ENCODE data around the gene ARHGAP26. TPM values are rescaled to one million over a fixed set of nuclear protein-coding genes. Genes with fewer than 3 reads are reported as not detected.

The ARHGAP26 gene
- total and polyA plus RNA-seq, 2 of the 4 experiments (the other 2 are of a cell fraction) = 0.54 to 0.56 TPM

DNA sequence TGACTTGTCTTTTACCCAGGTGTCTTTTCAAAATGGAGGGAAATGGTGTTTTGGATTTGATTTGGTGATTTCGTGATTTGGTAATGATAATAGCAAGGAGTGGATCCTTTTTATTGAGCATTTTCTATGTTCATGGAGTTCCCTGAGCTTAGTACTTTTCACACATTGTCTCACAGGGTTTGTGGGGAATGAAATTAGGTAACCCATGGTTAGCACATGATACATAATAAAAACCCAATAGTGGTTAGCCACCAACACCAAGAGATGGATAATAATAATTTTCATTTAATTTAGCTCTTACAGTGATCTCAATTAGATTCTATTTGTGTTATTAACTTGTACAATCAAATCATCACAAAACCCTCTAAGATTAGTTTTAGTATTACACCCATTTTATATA, 65.4 kb downstream of the ARHGAP26 start:
- H2AK5ac ChIP-seq (ENCODE audit: low read depth, low read length) = no peak overlapping the region
- dilution Hi-C loops (cut with HindIII; ENCODE audit: low sequenced_read_pairs, unreplicated experiment) = no loop called here
- no peak overlapping the region for H2BK15ac ChIP-seq (ENCODE audit: low read depth, low read length)
- no peak overlapping the region for H3K23ac ChIP-seq (ENCODE audit: low read depth, low read length)
- peaks cover 7% of the 10 kb centered on the region for H3K4me1 ChIP-seq (ENCODE audit: control insufficient read depth, insufficient read depth, low read length)
- WGBS, 2 experiments (ENCODE audit: extremely low coverage in 2 of 2, insufficient read length in 1 of 2) = 100% methylated on average over 1 of the region's 1 CpG; no CpG with 5 or more reads in 1 of the 2 experiments
- H2BK120ac ChIP-seq (ENCODE audit: low read depth, low read length) = no peak overlapping the region
- H2BK5ac ChIP-seq (ENCODE audit: low read depth, low read length, poor library complexity, severe bottlenecking) = no peak overlapping the region
- no peaks in the 10 kb centered on the region for H3K36me3 ChIP-seq (ENCODE audit: control insufficient read depth, insufficient read depth, low read length)
- H3K9me1 ChIP-seq (ENCODE audit: insufficient read depth, low read length) = peaks cover 12% of the 10 kb centered on the region
- intact Hi-C loops (cut with micrococcal nuclease) = no loop called here
- H2AFZ ChIP-seq (replicated peaks; ENCODE audit: low read length, poor library complexity) = no peak overlapping the region
- no peak overlapping the region for H3K27ac ChIP-seq (ENCODE audit: insufficient read depth, low read length)
- no peak overlapping the region for H3K18ac ChIP-seq (ENCODE audit: low read depth, low read length)
- H4K20me1 ChIP-seq (ENCODE audit: insufficient read depth, low read length) = no peaks in the 10 kb centered on the region
- no peak for TF ChIP-seq SMC3 (IDR thresholded peaks at IDR 0.05; ENCODE audit: low read depth, low read length)
- TF ChIP-seq CEBPB (IDR thresholded peaks at IDR 0.05; ENCODE audit: low read depth, low read length) = no peak
- no peak for TF ChIP-seq RAD21 (IDR thresholded peaks at IDR 0.05; ENCODE audit: low read length)
- no peak for TF ChIP-seq FOS (IDR thresholded peaks at IDR 0.05; ENCODE audit: low read depth, low read length)
- no peak for TF ChIP-seq BHLHE40 (IDR thresholded peaks at IDR 0.05; ENCODE audit: low read depth, low read length)
- TF ChIP-seq RFX5 (IDR thresholded peaks at IDR 0.05; ENCODE audit: low read depth, low read length) = no peak
- no peak for TF ChIP-seq NFE2L2 (IDR thresholded peaks at IDR 0.05; ENCODE audit: low read depth, low read length)
- TF ChIP-seq MAFK (IDR thresholded peaks at IDR 0.05; ENCODE audit: low read depth, low read length) = no peak
- no peak for TF ChIP-seq CHD1 (IDR thresholded peaks at IDR 0.05; ENCODE audit: low read depth, low read length)
- TF ChIP-seq MXI1 (IDR thresholded peaks at IDR 0.05; ENCODE audit: borderline replicate concordance, low read depth, low read length) = no peak
- TF ChIP-seq, protein P1, sequence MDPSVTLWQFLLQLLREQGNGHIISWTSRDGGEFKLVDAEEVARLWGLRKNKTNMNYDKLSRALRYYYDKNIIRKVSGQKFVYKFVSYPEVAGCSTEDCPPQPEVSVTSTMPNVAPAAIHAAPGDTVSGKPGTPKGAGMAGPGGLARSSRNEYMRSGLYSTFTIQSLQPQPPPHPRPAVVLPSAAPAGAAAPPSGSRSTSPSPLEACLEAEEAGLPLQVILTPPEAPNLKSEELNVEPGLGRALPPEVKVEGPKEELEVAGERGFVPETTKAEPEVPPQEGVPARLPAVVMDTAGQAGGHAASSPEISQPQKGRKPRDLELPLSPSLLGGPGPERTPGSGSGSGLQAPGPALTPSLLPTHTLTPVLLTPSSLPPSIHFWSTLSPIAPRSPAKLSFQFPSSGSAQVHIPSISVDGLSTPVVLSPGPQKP (IDR thresholded peaks at IDR 0.05; ENCODE audit: borderline replicate concordance, low read depth, low read length) = no peak
- TF ChIP-seq POLR2A (IDR thresholded peaks at IDR 0.05; ENCODE audit: low read depth, low read length) = no peak
- TF ChIP-seq, protein P2, sequence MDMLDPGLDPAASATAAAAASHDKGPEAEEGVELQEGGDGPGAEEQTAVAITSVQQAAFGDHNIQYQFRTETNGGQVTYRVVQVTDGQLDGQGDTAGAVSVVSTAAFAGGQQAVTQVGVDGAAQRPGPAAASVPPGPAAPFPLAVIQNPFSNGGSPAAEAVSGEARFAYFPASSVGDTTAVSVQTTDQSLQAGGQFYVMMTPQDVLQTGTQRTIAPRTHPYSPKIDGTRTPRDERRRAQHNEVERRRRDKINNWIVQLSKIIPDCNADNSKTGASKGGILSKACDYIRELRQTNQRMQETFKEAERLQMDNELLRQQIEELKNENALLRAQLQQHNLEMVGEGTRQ (IDR thresholded peaks at IDR 0.05; ENCODE audit: low read depth, low read length) = no peak
- no peak overlapping the region for H4K91ac ChIP-seq (ENCODE audit: insufficient read depth, low read depth, low read length)
- H3K56ac ChIP-seq (ENCODE audit: extremely low read depth, insufficient read depth, low read length) = no peak overlapping the region
- CTCF ChIA-PET = no interaction called here
- no peak overlapping the region for H3K4ac ChIP-seq (ENCODE audit: low read depth, low read length)
- no peak overlapping the region for H4K8ac ChIP-seq (ENCODE audit: low read depth in 2 of 2, low read length in 2 of 2)
- in situ Hi-C loops (cut with MboI; ENCODE audit: low sequenced_read_pairs) = no loop called here
- H3K9ac ChIP-seq (ENCODE audit: low read depth, low read length) = no peak overlapping the region
- H2AK9ac ChIP-seq (replicated peaks; ENCODE audit: low read depth, low read length, poor library complexity) = no peak overlapping the region
- ATAC-seq (ENCODE audit: low read depth) (no peak), DNase-seq (no peak)
- no peaks in the 10 kb centered on the region for H3K79me1 ChIP-seq (ENCODE audit: low read depth in 1 of 2, low read length in 2 of 2)
- no peak overlapping the region for H3K4me2 ChIP-seq (ENCODE audit: low read depth, low read length)
- H3K14ac ChIP-seq (replicated peaks; ENCODE audit: low read depth, low read length) = no peak overlapping the region
- H3K27me3 ChIP-seq (ENCODE audit: control insufficient read depth, insufficient read depth, low read length) = peaks cover 8% of the 10 kb centered on the region
- H2BK20ac ChIP-seq (ENCODE audit: low read depth, low read length) = no peak overlapping the region
- POLR2A ChIA-PET (ENCODE audit: unreplicated experiment) = no interaction called here
- H4K5ac ChIP-seq (ENCODE audit: low read depth, low read length) = no peak overlapping the region
- no TSS peak for BruUV-seq (replicated peaks)
- no peak overlapping the region for H3K4me3 ChIP-seq (ENCODE audit: insufficient read depth, low read depth, low read length)
- no peaks in the 10 kb centered on the region for H3K9me3 ChIP-seq (ENCODE audit: control insufficient read depth, insufficient read depth, low read length)
